Measurements from ENCODE around the gene KRTAP5-1.
"Not testable (repeated sequence)": the region's sequence is repeated elsewhere in the genome, so short reads cannot be mapped to it uniquely, and the experiment has no call there.

KRTAP5-1 gene, protein sequence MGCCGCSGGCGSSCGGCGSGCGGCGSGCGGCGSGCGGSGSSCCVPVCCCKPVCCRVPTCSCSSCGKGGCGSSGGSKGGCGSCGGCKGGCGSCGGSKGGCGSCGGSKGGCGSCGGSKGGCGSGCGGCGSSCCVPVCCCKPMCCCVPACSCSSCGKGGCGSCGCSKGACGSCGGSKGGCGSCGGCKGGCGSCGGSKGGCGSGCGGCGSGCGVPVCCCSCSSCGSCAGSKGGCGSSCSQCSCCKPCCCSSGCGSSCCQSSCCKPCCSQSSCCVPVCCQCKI

DNA sequence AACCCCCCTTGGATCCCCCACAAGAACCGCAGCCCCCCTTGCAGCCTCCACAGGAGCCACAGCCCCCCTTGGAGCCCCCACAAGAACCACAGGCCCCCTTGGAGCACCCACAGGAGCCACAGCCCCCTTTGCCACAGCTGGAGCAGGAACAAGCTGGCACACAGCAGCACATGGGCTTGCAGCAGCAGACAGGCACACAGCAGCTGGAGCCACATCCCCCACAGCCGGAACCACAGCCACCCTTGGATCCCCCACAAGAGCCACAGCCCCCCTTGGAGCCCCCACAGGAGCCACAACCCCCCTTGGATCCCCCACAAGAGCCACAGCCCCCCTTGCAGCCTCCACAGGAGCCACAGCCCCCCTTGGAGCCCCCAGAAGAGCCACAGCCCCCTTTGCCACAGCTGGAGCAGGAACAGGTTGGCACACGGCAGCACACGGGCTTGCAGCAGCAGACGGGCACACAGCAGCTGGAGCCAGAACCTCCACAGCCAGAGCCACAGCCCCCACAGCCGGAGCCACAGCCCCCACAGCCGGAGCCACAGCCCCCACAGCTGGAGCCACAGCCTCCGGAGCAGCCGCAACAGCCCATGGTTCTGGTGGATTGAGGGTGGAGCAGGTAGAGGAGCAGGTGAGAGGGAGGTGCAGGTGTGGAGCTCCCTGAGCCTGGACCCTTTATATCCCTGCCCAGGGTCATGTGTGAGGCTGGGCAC is at the start of gene KRTAP5-1:
KRTAP5-1 (minus strand) TSS at position 623 of the 710 bp plus-strand sequence; CDS start at position 589, 34 bp downstream.
- DNase-seq: not testable (repeated sequence)

DNA sequence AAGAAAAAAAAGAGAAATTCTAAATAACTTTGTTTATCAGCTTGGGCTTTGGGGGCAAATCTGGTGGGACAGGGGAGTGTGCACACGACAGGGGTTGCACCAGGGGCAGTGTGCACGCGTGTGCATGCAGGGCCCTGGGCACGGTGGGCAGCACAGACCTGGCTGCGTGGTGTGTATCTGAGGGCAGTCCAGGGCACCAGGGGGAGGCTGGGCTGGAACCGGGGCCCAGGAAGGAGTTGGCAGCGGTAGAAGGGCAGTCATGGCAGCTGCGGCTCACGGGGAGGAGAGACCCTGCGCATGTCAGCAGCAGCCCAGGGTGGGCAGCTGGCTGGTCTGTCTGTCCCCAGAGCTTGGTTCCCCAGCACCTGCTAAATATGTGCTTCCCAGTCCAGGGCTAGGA is 48.8 kb upstream of the KRTAP5-1 start:
- no peak for DNase-seq

DNA sequence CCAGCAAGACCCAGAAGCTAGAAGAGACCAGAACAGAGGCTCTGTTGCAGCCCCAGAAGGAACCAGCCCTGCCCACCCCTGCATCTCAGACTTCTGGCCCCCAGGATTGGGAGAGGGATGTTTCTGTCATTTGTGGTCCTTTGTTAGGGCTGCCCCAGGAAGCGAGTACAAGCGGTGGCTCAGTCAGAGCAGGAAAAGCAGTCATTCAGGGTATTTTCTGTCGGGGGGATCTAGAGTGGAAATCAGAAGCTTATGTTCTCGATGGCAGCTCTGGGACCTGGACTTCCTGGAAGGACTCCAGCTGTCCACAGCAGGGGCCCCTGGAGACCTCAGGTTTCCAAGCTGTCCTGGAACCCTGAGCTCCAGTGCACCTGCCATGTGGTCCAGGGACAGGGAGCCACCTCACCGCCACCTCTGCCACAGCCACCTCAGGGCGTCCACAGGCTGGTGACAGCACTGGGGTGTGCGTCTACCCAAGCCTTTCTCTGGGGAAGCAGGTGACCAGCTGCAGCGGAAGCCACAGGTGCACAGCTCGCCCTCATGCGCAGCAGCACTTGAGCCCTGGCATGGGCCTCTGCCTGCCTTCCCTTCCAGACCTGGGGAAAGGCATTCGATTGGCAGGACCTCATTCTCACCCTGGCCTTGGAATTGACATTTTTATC is 47.1 kb upstream of the KRTAP5-1 start:
- no peak for DNase-seq

DNA sequence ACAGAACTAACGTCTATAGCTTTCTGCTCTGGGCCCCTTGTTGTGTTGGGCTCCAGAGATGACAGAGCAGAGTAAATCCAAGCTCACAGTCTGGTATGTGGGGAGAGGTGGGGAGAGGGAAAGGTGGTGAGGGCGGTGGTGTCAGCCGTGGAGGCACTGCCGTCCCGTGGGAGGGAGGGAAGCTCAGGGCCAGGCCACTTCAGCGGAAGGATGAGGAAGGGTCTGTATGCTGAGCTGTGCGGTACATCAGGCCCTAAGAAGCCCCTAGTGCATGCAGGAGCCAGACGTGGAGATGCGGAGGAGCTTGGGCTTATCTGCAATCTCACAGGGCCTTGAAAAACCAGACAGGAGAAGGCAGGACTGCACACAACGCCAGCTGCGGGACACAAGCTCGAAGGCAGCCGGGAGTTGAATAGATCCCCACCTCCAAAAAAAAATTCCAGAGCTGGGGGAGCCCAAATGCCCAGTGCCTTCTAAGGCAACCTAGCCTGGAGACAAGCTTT is 46.0 kb upstream of the KRTAP5-1 start:
- no peak for DNase-seq

DNA sequence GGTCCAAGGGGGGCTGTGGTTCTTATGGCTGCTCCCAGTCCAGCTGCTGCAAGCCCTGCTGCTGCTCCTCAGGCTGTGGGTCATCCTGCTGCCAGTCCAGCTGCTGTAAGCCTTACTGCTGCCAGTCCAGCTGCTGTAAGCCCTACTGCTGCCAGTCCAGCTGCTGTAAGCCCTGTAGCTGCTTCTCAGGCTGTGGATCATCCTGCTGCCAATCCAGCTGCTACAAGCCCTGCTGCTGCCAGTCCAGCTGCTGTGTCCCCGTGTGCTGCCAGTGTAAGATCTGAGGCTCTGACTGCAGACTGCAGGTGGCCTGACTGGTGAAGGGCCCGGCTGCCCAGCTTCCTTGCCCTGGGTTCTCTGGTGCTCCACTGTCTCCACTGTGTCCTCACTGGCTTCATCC is 45.2 kb upstream of the KRTAP5-1 start:
- no peak for DNase-seq

DNA sequence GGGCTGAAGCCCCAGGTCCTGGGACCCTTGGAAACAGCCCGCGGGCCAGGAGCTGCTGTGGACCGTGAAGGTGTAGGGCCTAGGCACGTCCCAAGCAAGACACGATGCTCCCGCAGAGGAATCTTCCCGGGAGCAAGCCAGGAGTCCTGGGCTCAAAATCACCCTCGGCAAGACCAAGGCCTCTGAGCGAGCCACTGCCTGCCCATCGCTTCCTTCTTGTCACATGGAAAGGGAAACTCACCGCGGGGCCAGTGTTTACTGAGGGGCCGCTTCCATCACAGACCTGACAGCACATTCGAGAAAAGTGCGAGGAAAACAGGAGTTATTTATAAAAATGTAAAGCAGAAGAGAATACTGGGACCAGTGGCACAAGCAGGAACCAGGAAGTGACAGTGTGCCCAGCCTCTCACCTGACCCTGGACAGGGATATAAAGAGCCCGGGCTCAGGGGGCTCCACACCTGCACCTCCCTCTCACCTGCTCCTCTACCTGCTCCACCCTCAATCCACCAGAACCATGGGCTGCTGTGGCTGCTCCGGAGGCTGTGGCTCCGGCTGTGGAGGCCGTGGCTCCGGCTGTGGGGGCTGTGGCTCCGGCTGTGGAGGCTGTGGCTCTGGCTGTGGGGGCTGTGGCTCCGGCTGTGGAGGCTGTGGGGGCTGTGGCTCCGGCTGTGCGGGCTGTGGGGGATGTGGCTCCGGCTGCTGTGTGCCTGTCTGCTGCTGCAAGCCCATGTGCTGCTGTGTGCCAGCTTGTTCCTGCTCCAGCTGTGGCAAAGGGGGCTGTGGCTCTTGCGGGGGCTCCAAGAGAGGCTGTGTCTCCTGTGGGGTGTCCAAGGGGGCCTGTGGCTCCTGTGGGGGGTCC is 44.5 kb upstream of the KRTAP5-1 start, which contains the start of gene KRTAP5-5:
KRTAP5-5 (plus strand) TSS at position 450 of the 860 bp plus-strand sequence; CDS start at position 516, 66 bp downstream.
- DNase-seq: no peak

DNA sequence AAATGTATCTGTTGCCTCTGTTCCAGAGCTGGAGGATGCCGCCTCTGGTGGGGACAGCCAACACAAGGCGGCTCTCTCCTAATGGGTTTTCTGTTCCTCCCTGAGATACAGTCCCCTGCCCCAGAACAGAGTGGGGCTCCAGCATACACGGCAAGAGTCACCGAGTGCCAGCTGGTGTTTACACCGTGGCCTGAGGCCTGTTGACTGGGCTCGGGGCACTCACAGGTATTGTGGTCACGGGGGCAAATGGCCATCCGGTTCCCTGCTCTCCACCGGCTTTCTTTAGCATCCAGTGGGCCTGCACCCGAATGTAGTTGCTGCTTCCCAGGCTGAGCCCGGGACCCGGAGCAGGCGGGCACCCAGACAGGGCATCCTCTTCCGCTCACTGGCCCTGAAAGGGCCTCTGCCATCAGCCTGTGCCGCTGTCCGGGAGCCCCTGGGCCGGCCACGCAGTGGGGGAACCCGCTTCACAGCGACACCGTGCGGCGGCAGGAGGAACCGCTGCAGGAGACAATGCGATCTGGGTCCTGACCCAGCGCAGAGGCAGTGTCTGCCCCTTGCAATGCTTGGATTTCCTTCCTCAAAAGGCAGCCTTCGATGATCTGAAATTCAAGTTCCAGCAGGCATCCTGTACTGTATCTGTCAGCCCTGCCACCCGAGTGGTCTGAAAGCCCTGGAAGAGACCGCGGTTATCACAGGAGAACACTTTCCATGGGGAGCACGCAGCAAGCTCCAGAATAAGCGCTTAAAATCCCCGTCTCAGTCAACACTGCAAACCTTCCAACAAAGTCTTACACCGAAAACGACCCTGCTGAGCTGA is 43.6 kb upstream of the KRTAP5-1 start:
- DNase-seq: no peak

DNA sequence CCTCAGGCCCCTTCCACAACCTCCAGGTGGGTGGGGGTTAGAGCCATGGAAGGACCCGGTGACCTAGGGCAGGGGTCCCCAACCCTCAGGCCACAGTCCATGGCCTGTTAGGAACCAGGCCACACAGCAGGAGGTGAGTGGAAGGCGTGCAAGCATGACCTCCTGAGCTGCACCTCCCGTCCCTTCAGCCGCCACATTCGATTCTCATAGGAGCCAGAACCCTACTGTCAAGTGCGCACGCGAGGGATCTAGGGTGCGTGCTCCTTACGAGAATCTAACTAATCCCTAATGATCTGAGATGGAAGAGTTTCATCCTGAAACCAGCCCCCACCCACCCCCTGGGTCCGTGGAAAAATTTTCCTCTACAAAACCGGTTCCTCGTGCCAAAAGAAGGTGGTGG is 40.5 kb upstream of the KRTAP5-1 start:
- no peak for DNase-seq

DNA sequence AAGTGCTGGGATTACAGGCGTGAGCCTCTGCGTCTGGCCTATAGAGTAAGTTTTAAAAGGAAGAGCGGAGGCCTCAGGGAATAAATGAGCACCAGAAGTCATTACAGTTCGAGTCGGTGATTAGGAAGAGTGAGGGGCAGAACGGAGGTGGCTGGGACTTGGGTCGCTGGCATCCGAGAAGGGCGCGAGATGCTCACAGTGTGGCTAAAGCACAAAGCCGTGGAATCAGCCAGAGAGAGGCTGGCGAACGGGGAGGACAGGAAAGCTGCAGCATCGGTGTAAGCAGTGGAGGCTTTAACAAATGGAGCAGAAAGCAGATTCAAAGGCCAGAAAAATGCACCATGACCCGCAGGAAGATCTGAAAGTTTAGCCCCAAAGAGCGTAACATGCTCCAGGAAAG is 39.5 kb upstream of the KRTAP5-1 start:
- DNase-seq: no peak

DNA sequence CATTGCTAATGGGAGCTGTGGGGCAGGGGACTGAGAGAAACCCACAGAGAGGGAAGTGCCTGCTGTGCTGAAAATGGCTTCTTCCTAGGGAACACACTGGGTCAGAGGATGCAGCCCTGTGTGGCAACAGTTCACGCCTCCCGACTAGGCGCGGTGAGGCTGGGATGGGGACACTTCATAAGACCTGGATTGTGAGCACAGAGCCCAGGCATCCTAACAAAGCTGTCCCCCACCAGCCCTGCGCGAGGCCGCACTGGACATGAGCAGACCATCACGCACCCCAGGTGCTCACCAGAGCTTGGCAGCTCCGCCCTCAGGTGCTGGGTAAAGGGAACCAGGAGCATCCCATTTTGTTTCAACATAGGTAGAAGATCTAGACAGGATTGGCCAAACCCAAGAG is 38.6 kb upstream of the KRTAP5-1 start:
- no peak for DNase-seq

DNA sequence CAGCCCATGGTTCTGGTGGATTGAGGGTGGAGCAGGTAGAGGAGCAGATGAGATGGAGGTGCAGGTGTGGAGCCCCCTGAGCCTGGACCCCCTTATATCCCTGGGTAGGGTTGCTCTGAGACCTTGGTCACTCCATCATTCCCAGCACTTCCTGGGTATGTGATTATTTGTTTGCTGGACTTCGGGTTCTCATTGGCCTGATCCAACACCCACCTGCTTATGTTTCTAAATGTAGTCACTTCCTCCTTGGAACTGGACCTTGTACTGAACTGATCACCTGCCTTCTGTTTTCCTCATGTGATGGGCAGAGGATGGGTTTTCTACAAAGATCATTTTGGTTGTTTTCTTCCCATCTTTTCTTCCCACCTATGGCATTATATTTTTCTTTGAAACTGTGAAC is 37.0 kb upstream of the KRTAP5-1 start, which contains the start of gene KRTAP5-4:
KRTAP5-4 (minus strand) TSS at position 53 of the 400 bp plus-strand sequence; CDS start at position 8, 45 bp downstream.
- DNase-seq: no peak

DNA sequence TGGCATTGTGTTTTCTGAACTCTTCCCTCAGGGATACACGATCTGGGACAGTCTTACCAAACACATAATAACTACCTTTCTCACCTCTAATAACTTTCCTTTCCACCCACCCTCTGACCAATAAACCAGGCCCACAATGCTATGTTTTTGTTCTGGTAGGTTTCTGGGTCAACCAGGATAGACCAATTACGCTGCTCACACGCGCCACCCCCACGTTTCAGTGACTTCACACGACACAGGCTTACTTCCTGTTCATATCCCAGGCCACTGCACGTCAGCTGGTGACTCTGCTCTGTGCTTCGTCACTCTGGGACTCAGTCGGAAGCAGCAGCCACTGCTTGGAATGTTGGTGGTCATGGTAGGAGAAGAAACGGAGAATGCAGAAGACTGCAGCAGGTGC is 34.4 kb upstream of the KRTAP5-1 start:
- DNase-seq: no peak

DNA sequence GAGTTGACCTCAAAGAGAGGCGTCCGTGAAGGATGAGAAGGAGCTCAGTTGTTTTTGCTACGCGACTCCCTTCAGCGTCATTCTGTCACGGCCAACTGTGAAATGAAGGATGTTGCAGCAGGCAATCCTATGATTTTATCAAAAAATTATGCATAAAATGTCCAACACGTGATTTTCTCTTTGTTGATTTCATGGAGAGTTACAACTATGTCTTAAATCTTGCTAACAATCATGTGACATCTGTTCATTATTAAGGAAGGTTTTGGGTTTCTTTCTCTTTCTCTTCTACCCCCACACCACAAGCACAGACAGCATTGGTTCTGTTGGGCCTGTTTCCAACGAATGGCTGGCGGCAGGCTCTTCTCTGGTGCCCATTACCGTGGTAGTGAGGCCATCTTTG is 33.1 kb upstream of the KRTAP5-1 start:
- peak; percentile 13 for DNase-seq

DNA sequence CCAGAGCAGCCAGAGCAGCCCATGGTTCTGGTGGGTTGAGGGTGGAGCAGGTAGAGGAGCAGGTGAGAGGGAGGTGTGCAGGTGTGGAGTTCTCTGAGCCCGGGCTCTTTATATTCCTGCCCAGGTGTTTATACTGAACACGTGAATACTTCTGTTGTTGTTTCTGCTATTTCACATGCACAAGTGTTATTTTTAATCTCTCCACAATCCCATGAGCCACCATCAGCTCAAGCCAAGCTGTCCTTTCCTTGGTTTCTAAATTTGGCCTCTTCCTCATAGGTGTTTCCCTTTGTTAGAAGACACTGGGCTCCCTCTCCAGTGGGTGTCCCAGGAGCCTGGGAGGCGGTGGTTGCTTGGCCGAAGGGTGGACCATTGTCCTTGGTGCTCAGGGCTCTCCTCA is 23.3 kb upstream of the KRTAP5-1 start, which contains the start of gene KRTAP5-3:
KRTAP5-3 (minus strand) TSS at position 101 of the 400 bp plus-strand sequence; CDS start at position 23, 78 bp downstream.
- no peak for DNase-seq

DNA sequence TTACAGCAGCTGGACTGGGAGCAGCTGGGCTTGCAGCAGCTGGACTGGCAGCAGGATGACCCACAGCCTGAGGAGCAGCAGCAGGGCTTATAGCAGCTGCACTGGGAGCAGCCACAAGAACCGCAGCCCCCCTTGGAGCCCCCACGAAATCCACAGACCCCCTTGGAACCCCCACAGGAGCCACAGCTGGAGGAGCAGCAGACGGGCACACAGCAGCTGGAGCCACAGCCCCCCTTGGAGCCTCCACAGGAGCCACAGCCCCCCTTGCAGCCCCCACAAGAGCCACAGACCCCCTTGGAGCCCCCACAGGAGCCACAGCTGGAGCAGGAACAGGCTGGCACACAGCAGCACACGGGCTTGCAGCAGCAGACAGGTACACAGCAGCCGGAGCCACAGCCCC is 22.8 kb upstream of the KRTAP5-1 start:
- DNase-seq: not testable (repeated sequence)

DNA sequence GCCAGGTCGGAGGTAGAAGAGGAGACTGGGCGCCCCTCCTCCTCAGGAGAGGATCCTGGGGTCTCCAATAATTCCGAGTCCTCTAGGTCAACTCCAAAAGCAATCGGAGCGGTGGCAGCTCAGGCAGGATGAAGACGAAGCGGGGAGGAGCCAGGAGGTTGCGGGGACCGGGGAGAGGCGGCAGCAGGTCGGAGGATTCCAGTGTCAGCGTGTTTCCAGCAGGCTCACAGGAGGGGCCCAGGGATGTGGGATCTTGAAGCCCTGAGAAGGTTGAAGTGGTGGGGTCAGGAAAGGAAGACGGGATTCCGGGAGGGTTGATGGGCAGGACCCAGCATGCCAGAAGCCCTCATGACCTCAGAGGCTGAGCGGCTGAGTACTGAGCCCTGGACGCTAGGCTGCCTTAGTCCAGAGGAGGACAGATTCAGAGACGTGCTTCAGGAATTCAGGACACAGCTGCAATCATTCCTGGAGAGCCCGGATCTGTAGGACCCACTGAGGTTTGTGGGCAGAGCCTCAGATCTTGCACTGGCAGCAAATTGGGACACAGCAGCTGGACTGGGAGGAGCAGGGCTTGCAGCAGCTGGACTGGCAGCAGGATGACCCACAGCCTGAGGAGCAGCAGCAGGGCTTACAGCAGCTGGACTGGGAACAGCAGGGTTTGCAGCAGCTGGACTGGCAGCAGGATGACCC is 22.2 kb upstream of the KRTAP5-1 start:
- DNase-seq: not testable (repeated sequence)

DNA sequence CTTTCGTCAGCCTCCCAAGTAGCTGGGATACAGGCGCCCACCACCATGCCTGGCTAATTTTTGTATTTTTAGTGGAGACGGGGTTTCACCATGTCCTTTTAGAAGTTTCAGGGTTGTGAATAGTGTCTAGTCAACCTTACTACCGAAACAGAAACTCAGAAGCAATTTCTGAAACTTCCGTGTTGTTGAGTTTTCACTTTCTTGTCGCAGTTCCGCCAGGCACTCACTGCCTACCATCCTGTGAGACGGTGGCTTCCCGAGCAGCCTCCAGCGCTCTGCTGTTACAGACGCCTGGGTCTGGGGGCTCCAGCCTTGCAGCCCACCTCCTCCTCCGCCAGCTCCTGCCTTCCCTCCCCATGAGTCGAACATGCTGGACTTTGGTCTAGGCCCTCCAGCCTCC is 20.8 kb upstream of the KRTAP5-1 start:
- not testable (repeated sequence) for DNase-seq

DNA sequence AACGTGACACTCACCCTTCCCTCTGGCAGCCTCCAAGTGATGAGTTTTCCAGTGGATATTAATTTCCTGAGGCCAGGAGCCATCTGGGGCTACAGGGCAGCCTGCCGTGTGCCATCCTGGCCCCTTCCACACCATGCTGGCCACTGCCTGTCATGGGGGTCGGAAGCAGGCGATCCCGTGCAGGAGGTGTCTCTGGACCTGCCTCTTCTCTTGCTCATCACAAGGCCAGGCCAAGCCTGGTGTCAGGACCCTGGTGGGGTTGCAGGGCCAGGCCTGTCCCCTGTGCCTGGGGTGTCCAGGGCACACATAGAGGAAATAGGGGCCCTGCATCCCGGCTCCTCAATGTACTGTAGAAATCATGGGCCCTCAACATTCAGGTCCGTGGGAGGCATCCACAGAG is 19.6 kb upstream of the KRTAP5-1 start:
- no peak for DNase-seq

DNA sequence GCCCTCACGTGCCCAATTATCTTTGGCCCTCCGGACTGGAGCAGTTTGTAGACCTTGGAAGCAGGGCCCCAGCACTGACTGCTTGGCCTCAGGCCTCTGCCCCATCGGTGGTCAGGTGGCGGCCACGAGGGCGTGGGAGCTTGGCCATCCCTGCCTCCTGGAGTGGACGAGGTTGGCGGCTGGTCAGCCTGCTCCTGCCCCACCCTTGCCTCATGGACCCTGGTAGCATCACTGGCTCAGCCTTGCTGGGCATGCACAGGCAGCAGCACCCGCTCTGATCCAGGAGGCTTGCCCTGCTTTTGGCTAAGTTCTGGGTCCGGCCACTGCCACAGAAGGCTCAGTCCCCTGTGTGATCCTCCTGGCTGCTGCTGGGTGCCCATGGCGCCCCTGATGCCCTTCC is 19.1 kb upstream of the KRTAP5-1 start:
- DNase-seq: no peak

DNA sequence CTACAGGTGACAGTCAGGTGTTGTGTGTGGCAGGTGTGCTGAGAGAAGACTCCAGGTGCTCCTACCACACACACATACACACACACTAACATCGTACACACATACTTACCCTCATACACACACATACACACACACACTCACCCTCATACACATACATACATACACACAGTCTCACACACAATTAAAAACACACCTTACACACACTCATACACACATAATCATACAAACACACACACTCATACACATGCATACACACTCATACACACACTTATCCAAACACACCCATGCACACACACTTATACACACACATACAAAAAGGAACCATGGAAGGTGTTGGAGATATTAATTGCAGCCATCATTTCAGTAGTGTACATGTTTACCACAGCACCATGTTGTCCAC is 18.5 kb upstream of the KRTAP5-1 start:
- no peak for DNase-seq

DNA sequence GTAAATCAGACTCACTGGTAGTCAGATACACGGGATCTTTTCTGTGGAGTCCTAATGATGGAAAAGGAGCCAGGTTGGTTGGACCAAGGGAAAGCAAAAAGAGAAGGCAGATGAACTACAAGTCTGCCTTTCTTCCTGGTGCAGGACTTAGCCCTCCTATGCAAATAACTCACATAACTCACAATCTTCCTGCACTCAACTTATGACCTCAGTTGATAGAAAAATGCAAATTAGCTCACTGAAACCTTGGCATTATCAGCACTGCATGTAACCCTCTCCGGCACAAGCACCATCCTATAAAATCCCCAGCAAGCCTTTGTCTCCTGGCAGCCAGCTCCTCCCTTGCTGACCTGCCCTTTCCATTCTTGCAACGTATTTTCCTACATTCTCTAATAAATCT is 16.6 kb upstream of the KRTAP5-1 start:
- not testable (repeated sequence) for DNase-seq

All from fibroblast of skin of right quadriceps (primary cell).